Vagina (tissue), 2 donors: ENCODE data around the gene RAB28. TPM values are rescaled to one million over a fixed set of nuclear protein-coding genes. Genes with fewer than 3 reads are reported as not detected.

Experiments
- DNase-seq, 2 donors: peaks; one replicate each; pipeline ENCODE4 v3.0.0-alpha.2; 2017; ENCODE audit errors: extremely low spot score in 2 of 2
- H3K27ac ChIP-seq: fragments of 200-600 bp; sonication (generic); one replicate; pipeline ENCODE4 v1.5.1; 2019
- H3K27me3 ChIP-seq: fragments of 200-600 bp; sonication (generic); one replicate; pipeline ENCODE4 v1.5.1; 2019
- H3K36me3 ChIP-seq, 2 donors: fragments of 200-600 bp; sonication (generic); one replicate each; pipeline ENCODE4 v1.5.1; 2017 to 2019
- H3K4me1 ChIP-seq: fragments of 200-600 bp; sonication (generic); one replicate; pipeline ENCODE4 v1.5.1; 2019
- H3K4me3 ChIP-seq, 2 donors: fragments of 200-600 bp; sonication (generic); 1 replicate in 1 of 2; 2 replicates in 1 of 2; pipeline ENCODE4 v1.5.1; 2016 to 2019
- H3K9me3 ChIP-seq: fragments of 200-600 bp; sonication (generic); one replicate; pipeline ENCODE4 v1.5.1; 2019
- CTCF ChIP-seq, 3 experiments: fragments of 450-650 bp in 2 of 3; fragments of 200-600 bp in 1 of 3; sonication (generic) in 1 of 3; IDR thresholded peaks; one replicate each; pipeline ENCODE4 v1.5.1; 2017 to 2019; ENCODE audit warnings: antibody characterized with exemption in 3 of 3, mild to moderate bottlenecking in 2 of 3, moderate library complexity in 2 of 3
- POLR2A ChIP-seq, 2 donors: fragments of 450-650 bp; IDR thresholded peaks; one replicate each; pipeline ENCODE4 v1.6.1; 2017; ENCODE audit warnings: antibody characterized with exemption in 2 of 2, mild to moderate bottlenecking in 2 of 2, moderate library complexity in 2 of 2
- POLR2AphosphoS5 ChIP-seq, 2 donors: sonication (generic); formaldehyde crosslinking; IDR thresholded peaks; one replicate each; pipeline ENCODE4 v1.9.0; 2017; ENCODE audit warnings: antibody characterized with exemption in 2 of 2, mild to moderate bottlenecking in 2 of 2, low read depth in 1 of 2; ENCODE audit not compliant: insufficient read depth in 1 of 2
- intact Hi-C: fragments of 100-400 bp; cut with DNase I; formaldehyde crosslinking; loops from one replicate; pipeline ENCODE4 v1.15.1; 2023
- total RNA-seq: library from RNA; depleted of rRNA; stranded (reverse); fragments of >200 nt; gene quantifications from one replicate; pipeline ENCODE4 v1.2.3, GENCODE V29; 2016

Gene RAB28
- total RNA-seq, 1 donor from 2014 or later = 182 TPM

DNA sequence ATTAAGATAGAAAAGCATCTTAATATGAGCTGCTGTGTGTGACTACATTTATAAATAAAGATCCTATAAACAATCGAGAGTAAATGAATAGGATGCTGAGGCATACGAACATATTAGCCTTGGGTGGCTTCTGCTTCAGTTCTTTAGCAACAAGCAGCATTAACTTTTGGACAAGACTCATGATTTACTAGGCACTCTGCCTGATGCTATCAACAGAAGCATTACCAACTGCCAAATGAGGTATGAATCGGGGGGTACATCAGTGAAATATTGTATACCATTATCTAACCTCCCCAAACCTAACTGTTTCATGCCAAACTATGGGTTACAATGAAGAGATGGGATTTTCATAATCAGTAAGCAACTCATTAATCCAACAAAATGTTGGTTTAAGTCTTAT, 113.1 kb downstream of the RAB28 start:
- no peaks in the 10 kb centered on the region for H3K9me3 ChIP-seq
- no peaks in the 10 kb centered on the region for H3K4me1 ChIP-seq
- no peak for TF ChIP-seq POLR2A (IDR thresholded peaks at IDR 0.05)
- no peak for TF ChIP-seq CTCF (IDR thresholded peaks at IDR 0.05)
- TF ChIP-seq POLR2AphosphoS5 (IDR thresholded peaks at IDR 0.05; ENCODE audit: insufficient read depth in 1 of 2, low read depth in 1 of 2) = no peak
- H3K27me3 ChIP-seq = no peaks in the 10 kb centered on the region
- no peaks in the 10 kb centered on the region for H3K36me3 ChIP-seq
- intact Hi-C loops = no loop called here
- H3K27ac ChIP-seq = no peak overlapping the region
- no peak overlapping the region for H3K4me3 ChIP-seq
- no peak for DNase-seq

- Histone ChIP-seq H3K9me3 (no peaks in the 10 kb centered on the region), H3K4me1 (no peaks in the 10 kb centered on the region), H3K36me3 (no peaks in the 10 kb centered on the region), H3K27me3 (no peaks in the 10 kb centered on the region), H3K27ac (no peak overlapping the region), H3K4me3 (no peak overlapping the region)
- intact Hi-C loops = no loop called here
- no peak for DNase-seq
- TF ChIP-seq CTCF (IDR thresholded peaks at IDR 0.05) (no peak), POLR2A (IDR thresholded peaks at IDR 0.05) (no peak), POLR2AphosphoS5 (IDR thresholded peaks at IDR 0.05; ENCODE audit: insufficient read depth in 1 of 2, low read depth in 1 of 2) (no peak)
These were observed 115.9 kb downstream of the RAB28 start for GRCh38 chr4:13368217-13368616.

GRCh38 chr4:13367691-13368090, 116.4 kb downstream of the RAB28 start:
- intact Hi-C loops = no loop called here
- no peak for DNase-seq
- H3K4me3 ChIP-seq = no peak overlapping the region
- TF ChIP-seq CTCF (IDR thresholded peaks at IDR 0.05) = no peak
- no peak for TF ChIP-seq POLR2A (IDR thresholded peaks at IDR 0.05)
- TF ChIP-seq POLR2AphosphoS5 (IDR thresholded peaks at IDR 0.05; ENCODE audit: insufficient read depth in 1 of 2, low read depth in 1 of 2) = no peak
- H3K36me3 ChIP-seq = no peaks in the 10 kb centered on the region
- H3K9me3 ChIP-seq = no peaks in the 10 kb centered on the region
- no peak overlapping the region for H3K27ac ChIP-seq
- H3K27me3 ChIP-seq = no peaks in the 10 kb centered on the region
- H3K4me1 ChIP-seq = no peaks in the 10 kb centered on the region

DNA sequence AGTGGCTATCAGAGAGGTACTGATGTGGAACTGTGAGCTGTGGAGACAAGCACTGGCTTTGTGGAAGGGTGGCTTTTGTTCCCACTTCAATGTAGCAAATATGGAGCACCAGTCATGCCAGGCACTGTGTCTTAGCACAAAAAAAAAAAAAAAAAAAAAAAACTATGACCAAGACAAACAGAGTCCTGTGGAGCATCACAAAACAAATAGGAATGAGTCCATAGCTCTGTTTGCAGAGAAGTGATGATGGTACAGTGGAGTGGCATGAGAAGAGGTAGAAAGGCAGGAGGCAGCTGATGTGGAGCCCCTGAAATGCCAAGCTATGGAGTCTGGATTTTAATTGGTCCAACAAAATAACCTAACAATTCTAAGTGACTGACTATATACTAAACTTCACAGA, 116.9 kb downstream of the RAB28 start:
- no peaks in the 10 kb centered on the region for H3K9me3 ChIP-seq
- H3K27ac ChIP-seq = no peak overlapping the region
- TF ChIP-seq CTCF (IDR thresholded peaks at IDR 0.05) = no peak
- no peak for TF ChIP-seq POLR2AphosphoS5 (IDR thresholded peaks at IDR 0.05; ENCODE audit: insufficient read depth in 1 of 2, low read depth in 1 of 2)
- no peak for TF ChIP-seq POLR2A (IDR thresholded peaks at IDR 0.05)
- intact Hi-C loops = no loop called here
- no peaks in the 10 kb centered on the region for H3K27me3 ChIP-seq
- no peaks in the 10 kb centered on the region for H3K36me3 ChIP-seq
- DNase-seq = no peak
- H3K4me1 ChIP-seq = no peaks in the 10 kb centered on the region
- H3K4me3 ChIP-seq = no peak overlapping the region

DNA sequence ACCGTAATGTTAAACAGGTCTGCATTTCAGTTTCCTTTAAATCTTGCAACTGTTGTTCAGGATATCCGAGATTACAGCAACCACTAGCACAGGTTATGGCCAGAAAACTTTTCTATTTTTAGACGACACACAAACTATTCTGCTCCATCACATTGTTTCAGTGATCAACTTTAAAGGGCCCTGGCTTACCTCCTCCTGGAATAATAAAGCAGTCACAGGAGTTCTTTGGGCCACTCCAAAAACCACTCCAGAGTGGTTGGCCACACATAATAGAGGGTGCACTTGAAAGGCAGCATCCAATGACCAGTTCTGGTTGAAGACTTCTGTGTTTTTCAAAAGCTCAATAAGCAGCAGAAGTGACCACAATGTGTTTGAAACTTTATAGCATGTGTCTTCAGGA, 118.9 kb downstream of the RAB28 start:
- no peaks in the 10 kb centered on the region for H3K9me3 ChIP-seq
- no peaks in the 10 kb centered on the region for H3K4me1 ChIP-seq
- H3K36me3 ChIP-seq = no peaks in the 10 kb centered on the region
- DNase-seq = no peak
- H3K4me3 ChIP-seq = no peak overlapping the region
- no peaks in the 10 kb centered on the region for H3K27me3 ChIP-seq
- intact Hi-C loops = no loop called here
- no peak overlapping the region for H3K27ac ChIP-seq
- no peak for TF ChIP-seq POLR2AphosphoS5 (IDR thresholded peaks at IDR 0.05; ENCODE audit: insufficient read depth in 1 of 2, low read depth in 1 of 2)
- no peak for TF ChIP-seq CTCF (IDR thresholded peaks at IDR 0.05)
- no peak for TF ChIP-seq POLR2A (IDR thresholded peaks at IDR 0.05)
